ENCODE data around the gene RPS14.
"Not testable (repeated sequence)": the region's sequence is repeated elsewhere in the genome, so short reads cannot be mapped to it uniquely, and the experiment has no call there.

RPS14 gene

GRCh38 chr5:150479416-150479815, 29.9 kb upstream of the RPS14 start:
- DNase-seq = no peak

- not testable (repeated sequence) for DNase-seq
Measured at GRCh38 chr5:150476568-150476967, 27.0 kb upstream of the RPS14 start.

DNA sequence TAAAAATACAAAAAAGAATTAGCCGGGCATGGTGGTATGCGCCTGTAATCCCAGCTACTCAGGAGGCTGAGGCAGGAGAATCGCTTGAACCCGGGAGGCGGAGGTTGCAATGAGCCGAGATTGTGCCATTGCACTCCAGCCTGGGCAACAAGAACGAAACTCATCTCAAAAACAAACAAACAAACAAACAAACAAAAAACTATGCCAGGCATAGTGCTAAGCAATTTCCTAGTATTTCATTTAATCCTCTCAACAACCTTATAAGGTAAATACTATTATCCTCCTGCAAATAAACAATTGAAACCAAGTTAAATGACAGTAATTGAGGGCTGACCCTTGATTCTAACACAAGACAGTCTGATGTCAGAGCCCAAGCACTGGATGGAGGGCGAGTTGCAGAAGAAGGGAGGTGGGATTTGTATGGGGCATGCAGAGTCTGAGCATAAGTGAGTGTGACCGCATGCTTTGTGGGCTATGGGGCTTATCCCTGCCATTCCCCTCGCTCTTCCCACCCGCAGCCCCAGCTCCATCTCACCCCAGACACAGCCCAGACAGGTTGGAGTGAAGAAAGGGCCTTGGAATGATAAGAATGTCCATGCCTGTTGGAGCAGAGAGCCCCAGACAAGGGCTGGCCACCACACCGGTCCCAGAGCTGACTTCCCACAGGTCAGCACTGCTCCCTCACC, 24.3 kb upstream of the RPS14 start:
- DNase-seq = no peak

DNA sequence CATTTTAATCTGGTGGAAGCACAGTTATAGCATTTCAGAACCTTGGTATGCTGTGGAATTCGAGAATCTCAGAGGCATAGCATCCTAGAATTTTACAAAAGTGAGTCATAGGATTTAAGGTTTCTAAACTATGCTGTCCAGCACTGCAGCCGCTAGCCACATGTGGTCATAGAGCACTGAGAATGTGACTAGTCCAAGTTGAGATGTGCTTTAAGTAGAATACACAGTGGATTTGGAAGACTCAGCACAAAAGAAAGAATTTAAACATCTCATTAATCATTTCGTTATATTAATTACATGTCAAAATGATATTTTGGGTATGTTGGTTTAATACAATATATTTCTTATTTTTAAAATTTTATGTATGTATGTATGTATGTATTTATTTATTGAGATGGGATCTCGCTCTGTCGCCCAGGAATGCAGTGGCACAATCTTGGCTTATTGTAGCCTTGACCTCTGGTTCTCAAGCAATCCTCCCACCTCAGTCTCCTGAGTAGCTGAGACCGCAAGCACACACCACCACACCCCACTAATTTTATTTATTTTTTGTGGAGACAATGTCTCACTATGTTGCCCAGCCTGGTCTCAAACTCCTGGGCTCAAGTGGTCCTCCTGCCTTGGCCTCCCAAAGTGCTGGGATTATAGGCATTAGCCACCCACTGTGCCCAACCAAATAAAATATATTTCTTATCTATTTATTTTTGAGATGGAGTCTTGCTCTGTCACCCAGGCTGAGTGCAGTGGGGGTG, 20.4 kb upstream of the RPS14 start:
- no peak for DNase-seq

- DNase-seq = no peak
Measured at GRCh38 chr5:150468206-150468605, 18.7 kb upstream of the RPS14 start.

GRCh38 chr5:150465927-150466326, 16.4 kb upstream of the RPS14 start:
- DNase-seq = no peak

DNA sequence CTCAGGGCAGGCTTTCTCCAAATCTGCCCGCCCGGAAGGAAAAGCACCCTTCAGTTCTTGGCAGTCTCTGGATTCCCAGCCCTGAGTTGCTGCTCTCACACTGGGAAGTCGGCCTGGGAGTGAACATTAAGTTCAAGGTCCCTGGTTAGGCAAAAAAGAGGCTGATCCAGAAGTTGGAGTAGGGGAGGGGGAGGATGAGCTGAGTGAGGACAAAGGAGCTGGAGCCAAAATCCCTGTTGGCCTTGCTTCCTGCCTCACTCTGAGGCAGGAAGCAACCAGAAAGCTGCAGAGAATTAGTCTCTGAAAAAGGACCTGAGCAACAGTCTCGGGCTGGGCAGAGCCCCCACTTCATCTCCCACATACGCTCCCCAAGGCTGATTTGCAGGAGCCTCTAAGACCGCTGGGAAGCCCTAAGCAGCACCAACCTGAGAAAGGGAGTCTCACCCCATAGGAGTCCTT, 15.0 kb upstream of the RPS14 start:
- DNase-seq = no peak

DNA sequence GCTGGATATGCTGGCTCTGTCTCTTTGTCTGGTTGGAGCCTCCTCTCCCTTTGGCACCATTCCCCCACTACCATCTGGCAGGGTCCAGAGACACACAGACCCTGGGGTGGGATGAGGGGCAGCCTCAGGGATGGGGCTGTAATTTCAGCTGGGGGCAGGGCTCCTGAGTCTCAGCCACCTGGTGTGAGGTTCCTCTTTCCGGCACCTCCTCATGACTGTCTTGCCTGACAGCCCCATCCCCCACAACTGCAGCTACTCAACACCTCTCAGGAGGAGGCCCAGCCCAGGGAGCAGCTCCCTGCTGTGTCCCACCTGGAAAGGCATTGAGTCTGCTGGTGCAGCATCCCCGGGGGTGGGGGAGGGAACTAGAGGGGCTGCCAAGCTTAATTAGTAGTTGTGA, 11.7 kb upstream of the RPS14 start:
- no peak for DNase-seq

GRCh38 chr5:150460781-150461180, 11.2 kb upstream of the RPS14 start:
- no peak for DNase-seq

DNA sequence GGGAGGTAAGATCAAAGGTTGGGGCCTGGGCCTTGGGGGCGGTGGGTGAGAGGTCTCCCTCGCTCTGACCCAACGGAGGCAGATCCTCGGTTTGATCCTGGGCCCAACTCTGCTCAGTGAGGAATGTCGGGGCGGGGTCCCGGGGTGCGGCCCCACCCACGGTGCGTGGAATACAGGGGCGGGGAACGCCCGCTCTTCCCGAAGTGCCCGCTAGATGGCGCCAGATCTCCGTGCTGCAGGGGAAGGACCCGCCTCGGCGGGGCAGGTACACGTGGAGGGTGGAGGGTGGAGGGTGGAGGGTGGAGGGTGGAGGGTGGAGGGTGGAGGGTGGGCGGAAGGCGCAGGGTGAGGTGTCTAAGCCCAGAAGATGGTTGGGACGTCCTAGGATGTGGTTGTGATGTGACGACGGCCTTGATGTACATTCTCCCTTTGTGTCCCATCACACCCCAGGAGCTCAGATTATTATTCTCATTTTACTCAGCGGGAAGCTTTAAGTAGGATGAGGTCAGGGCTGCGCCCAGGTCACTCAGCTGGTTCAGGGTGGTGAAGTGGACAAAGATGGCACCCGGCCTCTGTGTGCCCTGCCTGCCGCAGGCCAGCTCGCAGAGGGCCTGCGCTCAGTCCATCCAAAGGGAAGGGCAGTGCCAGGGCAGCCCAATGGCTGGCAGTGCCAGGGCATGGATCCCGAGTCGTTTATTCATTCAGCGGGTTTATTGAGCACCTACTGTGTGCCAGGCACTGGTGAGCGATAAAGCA, 9.4 kb upstream of the RPS14 start:
- DNase-seq = peak; percentile 88

DNA sequence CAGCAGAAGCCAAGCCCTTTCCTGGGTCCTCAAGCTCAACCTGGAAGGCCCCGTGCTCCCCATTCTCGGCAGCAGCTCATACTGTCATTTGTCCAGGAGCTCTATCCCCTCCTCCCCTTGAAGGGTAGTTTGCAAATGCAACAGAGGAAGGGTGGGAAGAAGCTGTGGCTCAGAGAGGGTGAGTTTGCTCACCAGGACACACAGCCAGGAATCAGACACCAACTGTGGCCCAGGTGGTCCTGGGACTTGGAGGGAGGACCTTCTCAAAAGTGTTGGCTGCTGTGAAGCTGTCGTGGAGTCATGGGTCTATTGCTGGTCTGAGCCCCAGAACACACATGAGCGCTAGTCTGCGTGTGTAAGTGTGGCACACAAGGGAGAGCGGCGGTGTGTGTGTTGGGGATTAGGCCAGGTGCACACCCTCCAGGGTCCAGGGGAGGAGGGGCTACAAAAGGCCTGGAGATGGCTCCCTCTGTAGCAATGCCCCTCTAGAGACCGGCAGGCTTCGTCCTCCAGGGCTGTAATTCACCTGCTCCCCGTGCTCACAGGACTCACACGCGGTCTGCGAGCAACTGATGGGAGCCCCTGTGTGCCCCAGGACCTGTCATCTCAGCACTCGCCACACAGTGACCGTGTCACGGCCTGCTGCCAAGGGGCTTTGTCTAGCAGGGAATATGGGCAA, 8.2 kb upstream of the RPS14 start:
- DNase-seq = no peak

- DNase-seq = no peak
Measured at GRCh38 chr5:150457121-150457520, 7.6 kb upstream of the RPS14 start.

- DNase-seq = no peak
Measured at GRCh38 chr5:150454492-150455229, 5.1 kb upstream of the RPS14 start.

DNA sequence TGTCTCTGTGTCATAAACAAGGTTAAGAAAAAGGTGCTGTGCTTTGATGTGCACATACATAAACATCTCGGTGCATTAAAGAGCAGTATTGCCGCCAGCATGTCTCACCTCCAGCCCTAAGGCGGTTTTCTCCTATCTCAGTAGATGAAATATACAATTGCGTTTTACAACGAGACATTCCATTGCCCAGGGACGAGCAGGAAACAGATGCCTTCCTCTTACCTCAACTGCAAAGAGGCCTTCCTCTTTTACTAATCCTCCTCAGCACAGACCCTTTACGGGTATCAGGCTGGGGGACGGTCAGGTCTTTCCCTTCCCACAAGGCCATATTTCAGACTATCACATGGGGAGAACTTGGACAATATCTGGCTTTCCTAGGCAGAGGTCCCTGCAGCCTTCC, 4.5 kb upstream of the RPS14 start:
- not testable (repeated sequence) for DNase-seq

DNA sequence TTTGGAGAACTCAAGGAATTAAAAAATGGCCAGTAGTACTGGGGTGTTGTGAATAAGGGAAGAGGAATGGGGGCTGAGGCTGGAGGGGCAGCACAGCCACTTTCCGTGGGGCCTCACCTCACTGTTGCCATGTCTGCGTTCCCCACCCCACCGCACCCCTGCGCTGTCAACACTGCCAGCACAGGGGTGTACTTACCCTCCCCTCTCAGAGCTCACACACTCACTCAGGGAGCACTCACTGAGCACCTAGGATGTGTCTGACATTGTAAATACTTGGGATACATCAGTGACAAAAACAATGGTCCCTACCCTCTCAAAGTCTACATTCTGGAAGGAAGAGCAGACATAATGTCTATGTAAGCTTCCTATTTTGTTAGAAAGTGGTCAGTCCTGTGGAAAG, 3.4 kb upstream of the RPS14 start:
- no peak for DNase-seq

- no peak for DNase-seq
Measured at GRCh38 chr5:150451594-150451993, 2.1 kb upstream of the RPS14 start.

GRCh38 chr5:150448952-150449516, 505 bp downstream of the RPS14 start:
- DNase-seq = no peak

GRCh38 chr5:150448334-150448733, 1.2 kb downstream of the RPS14 start:
- no peak for DNase-seq

- DNase-seq = no peak
Measured at GRCh38 chr5:150447188-150447587, 2.4 kb downstream of the RPS14 start.

- DNase-seq = no peak
Measured at GRCh38 chr5:150446583-150446982, 3.0 kb downstream of the RPS14 start.

- DNase-seq = no peak
Measured at GRCh38 chr5:150446088-150446487, 3.5 kb downstream of the RPS14 start.

DNA sequence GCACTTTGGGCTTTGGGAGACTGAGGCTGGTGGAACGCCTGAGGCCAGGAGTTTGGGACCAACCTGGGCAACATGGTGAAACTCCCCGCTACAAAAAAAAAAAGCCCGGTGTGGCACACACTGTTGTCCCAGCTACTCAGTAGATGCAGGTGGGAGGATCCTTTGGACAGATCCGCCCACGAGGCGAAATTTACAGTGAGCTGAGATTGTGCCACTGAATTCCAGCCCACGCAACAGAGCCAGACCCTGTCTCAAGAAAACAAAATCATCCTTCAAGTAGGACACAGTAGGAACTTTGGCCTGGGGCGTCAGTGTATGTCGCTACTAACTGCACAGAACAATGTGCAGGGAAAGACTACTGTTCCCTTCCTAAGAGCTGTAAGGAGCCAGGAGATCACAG, 4.8 kb downstream of the RPS14 start:
- DNase-seq = no peak

Measured in stimulated activated CD4-positive, alpha-beta T cell treated with anti-CD3 and anti-CD28 coated beads, Interleukin-12 subunit alpha, Interleukin-12 subunit beta, amount 100 ng/mL, for 4 hours (primary cell).